Activated T-helper 17 cell treated with anti-CD3 and anti-CD28 coated beads, Interleukin-2, amount 50 U/mL, for 72 hours (primary cell): ENCODE results near the gene RUFY4. TPM values are rescaled to one million over a fixed set of nuclear protein-coding genes. Genes with fewer than 3 reads are reported as not detected.

Experiments
- ATAC-seq: fragments of 150-1000 bp; cut with Tn5 transposase; replicated peaks from 2 replicates; pipeline ENCODE4 v1.10.0; 2021; ENCODE audit warnings: mild to moderate bottlenecking, moderate library complexity
- H3K27ac Mint-ChIP-seq: one replicate; pipeline ENCODE4 v1.8.0; 2022; ENCODE audit warnings: mixed read lengths
- H3K27me3 Mint-ChIP-seq: one replicate; pipeline ENCODE4 v1.8.0; 2022; ENCODE audit warnings: mixed read lengths
- H3K36me3 Mint-ChIP-seq: one replicate; pipeline ENCODE4 v1.8.0; 2022; ENCODE audit warnings: low read depth, mild to moderate bottlenecking, mixed read lengths
- H3K4me1 Mint-ChIP-seq: one replicate; pipeline ENCODE4 v1.8.0; 2022; ENCODE audit warnings: mixed read lengths
- H3K4me3 Mint-ChIP-seq: one replicate; pipeline ENCODE4 v1.8.0; 2022; ENCODE audit warnings: mild to moderate bottlenecking, mixed read lengths
- H3K9me3 Mint-ChIP-seq: one replicate; pipeline ENCODE4 v1.8.0; 2022; ENCODE audit warnings: mixed read lengths
- total RNA-seq, 2 donors: library from RNA; stranded (reverse); gene quantifications; one replicate each; pipeline ENCODE4 v1.2.3, GENCODE V29; 2022

The RUFY4 gene
- total RNA-seq, 2 donors from 2014 or later, result 0.19 to 2.4 TPM

GRCh38 chr2:218065239-218066006, 3.6 kb upstream of the RUFY4 start:
- no peak for ATAC-seq
- no peaks in the 10 kb centered on the region for H3K9me3 Mint-ChIP-seq
- H3K27me3 Mint-ChIP-seq, result peaks cover 38% of the 10 kb centered on the region
- no peak overlapping the region for H3K4me3 Mint-ChIP-seq
- no peaks in the 10 kb centered on the region for H3K36me3 Mint-ChIP-seq
- H3K4me1 Mint-ChIP-seq, result no peaks in the 10 kb centered on the region
- H3K27ac Mint-ChIP-seq, result no peak overlapping the region

- H3K36me3 Mint-ChIP-seq, result no peaks in the 10 kb centered on the region
- H3K27me3 Mint-ChIP-seq, result peaks cover 26% of the 10 kb centered on the region
- H3K27ac Mint-ChIP-seq, result no peak overlapping the region
- no peaks in the 10 kb centered on the region for H3K4me1 Mint-ChIP-seq
- no peak for ATAC-seq
- H3K4me3 Mint-ChIP-seq, result no peak overlapping the region
- H3K9me3 Mint-ChIP-seq, result no peaks in the 10 kb centered on the region
Observed at GRCh38 chr2:218066926-218067515, 2.0 kb upstream of the RUFY4 start.

GRCh38 chr2:218067523-218067922, 1.5 kb upstream of the RUFY4 start:
- no peak for ATAC-seq
- Mint-ChIP-seq H3K4me1 (no peaks in the 10 kb centered on the region), H3K9me3 (no peaks in the 10 kb centered on the region), H3K4me3 (no peak overlapping the region), H3K27me3 (peaks cover 26% of the 10 kb centered on the region), H3K27ac (no peak overlapping the region), H3K36me3 (no peaks in the 10 kb centered on the region)

GRCh38 chr2:218069606-218070300, 700 bp downstream of the RUFY4 start:
- ATAC-seq, result no peak
- H3K4me1 Mint-ChIP-seq, result peaks cover 4% of the 10 kb centered on the region
- H3K27ac Mint-ChIP-seq, result no peak overlapping the region
- H3K27me3 Mint-ChIP-seq, result peaks cover 30% of the 10 kb centered on the region
- H3K9me3 Mint-ChIP-seq, result no peaks in the 10 kb centered on the region
- no peaks in the 10 kb centered on the region for H3K36me3 Mint-ChIP-seq
- peak overlapping the region; percentile 75 for H3K4me3 Mint-ChIP-seq

GRCh38 chr2:218070587-218070986, 1.5 kb downstream of the RUFY4 start:
- Mint-ChIP-seq H3K9me3 (no peaks in the 10 kb centered on the region), H3K36me3 (no peaks in the 10 kb centered on the region), H3K4me3 (no peak overlapping the region), H3K27me3 (peaks cover 25% of the 10 kb centered on the region), H3K27ac (no peak overlapping the region), H3K4me1 (peaks cover 4% of the 10 kb centered on the region)
- no peak for ATAC-seq

GRCh38 chr2:218071218-218071937, 2.3 kb downstream of the RUFY4 start:
- Mint-ChIP-seq H3K27ac (no peak overlapping the region), H3K27me3 (peaks cover 25% of the 10 kb centered on the region), H3K9me3 (no peaks in the 10 kb centered on the region), H3K36me3 (no peaks in the 10 kb centered on the region), H3K4me3 (no peak overlapping the region), H3K4me1 (peaks cover 4% of the 10 kb centered on the region)
- ATAC-seq, result no peak

- peaks cover 4% of the 10 kb centered on the region for H3K4me1 Mint-ChIP-seq
- H3K27me3 Mint-ChIP-seq, result peaks cover 21% of the 10 kb centered on the region
- H3K4me3 Mint-ChIP-seq, result no peak overlapping the region
- H3K9me3 Mint-ChIP-seq, result no peaks in the 10 kb centered on the region
- no peaks in the 10 kb centered on the region for H3K36me3 Mint-ChIP-seq
- no peak for ATAC-seq
- no peak overlapping the region for H3K27ac Mint-ChIP-seq
Observed at GRCh38 chr2:218072002-218072401, 2.9 kb downstream of the RUFY4 start.

- Mint-ChIP-seq H3K4me3 (no peak overlapping the region), H3K36me3 (no peaks in the 10 kb centered on the region), H3K27ac (no peak overlapping the region), H3K4me1 (peaks cover 4% of the 10 kb centered on the region), H3K27me3 (peaks cover 16% of the 10 kb centered on the region), H3K9me3 (no peaks in the 10 kb centered on the region)
- no peak for ATAC-seq
Observed at GRCh38 chr2:218072478-218073024, 3.5 kb downstream of the RUFY4 start.

- Mint-ChIP-seq H3K27ac (no peak overlapping the region), H3K4me3 (no peak overlapping the region), H3K9me3 (no peaks in the 10 kb centered on the region)
Observed at GRCh38 chr2:218073185-218073584, 4.1 kb downstream of the RUFY4 start.

GRCh38 chr2:218074031-218074430, 5.0 kb downstream of the RUFY4 start:
- Mint-ChIP-seq H3K27ac (no peak overlapping the region), H3K9me3 (no peaks in the 10 kb centered on the region), H3K36me3 (no peaks in the 10 kb centered on the region), H3K27me3 (peaks cover 9% of the 10 kb centered on the region), H3K4me1 (peaks cover 4% of the 10 kb centered on the region), H3K4me3 (no peak overlapping the region)
- peak; percentile 43 for ATAC-seq

More at GRCh38 chr2:218073185-218073584, 4.1 kb downstream of the RUFY4 start:
- Mint-ChIP-seq H3K4me1 (peaks cover 4% of the 10 kb centered on the region), H3K36me3 (no peaks in the 10 kb centered on the region), H3K27me3 (peaks cover 11% of the 10 kb centered on the region)
- no peak for ATAC-seq

GRCh38 chr2:218075975-218076811, 7.1 kb downstream of the RUFY4 start:
- Mint-ChIP-seq H3K9me3 (no peaks in the 10 kb centered on the region), H3K27ac (no peak overlapping the region), H3K4me1 (peaks cover 4% of the 10 kb centered on the region), H3K27me3 (peaks cover 9% of the 10 kb centered on the region), H3K36me3 (no peaks in the 10 kb centered on the region), H3K4me3 (no peak overlapping the region)
- ATAC-seq, result no peak

GRCh38 chr2:218077464-218078216, 8.6 kb downstream of the RUFY4 start:
- Mint-ChIP-seq H3K9me3 (no peaks in the 10 kb centered on the region), H3K27ac (no peak overlapping the region), H3K4me3 (no peak overlapping the region), H3K36me3 (no peaks in the 10 kb centered on the region), H3K4me1 (peaks cover 4% of the 10 kb centered on the region), H3K27me3 (peaks cover 12% of the 10 kb centered on the region)
- ATAC-seq, result no peak
